ENCODE measurements around the gene ZCCHC8.
A peak's percentile ranks its signal among the peaks of the same experiment; 100 is the strongest.
"Not testable (repeated sequence)": the region's sequence is repeated elsewhere in the genome, so short reads cannot be mapped to it uniquely, and the experiment has no call there.

Gene ZCCHC8

DNA sequence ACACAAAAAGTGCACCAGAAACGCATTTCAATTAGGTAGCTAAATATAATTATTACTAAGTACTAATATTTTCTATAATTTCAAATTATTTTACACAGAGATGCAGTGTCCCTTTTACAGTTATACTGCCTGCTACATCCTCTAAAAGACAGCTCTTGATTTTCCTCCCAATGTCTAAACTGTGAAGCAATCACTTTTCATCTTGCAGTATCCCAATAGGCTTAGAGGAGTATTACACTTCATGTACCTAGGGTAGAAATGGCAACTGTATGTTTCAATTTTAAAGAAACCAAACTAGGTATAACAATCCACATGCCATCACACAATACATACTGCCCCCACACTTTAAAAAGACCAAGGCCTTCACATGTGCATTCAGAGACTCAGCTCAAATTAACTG, 18.7 kb upstream of the ZCCHC8 start:
- H3K9me3 Mint-ChIP-seq (ENCODE audit: low read depth) = no peaks in the 10 kb centered on the region
- H3K4me3 Mint-ChIP-seq = no peak overlapping the region
- H3K36me3 Mint-ChIP-seq = peaks cover 17% of the 10 kb centered on the region
- H3K27me3 Mint-ChIP-seq = no peaks in the 10 kb centered on the region
- H3K4me1 Mint-ChIP-seq (ENCODE audit: low read depth) = peaks cover 57% of the 10 kb centered on the region
- peak overlapping the region; percentile 72 for H3K27ac Mint-ChIP-seq

DNA sequence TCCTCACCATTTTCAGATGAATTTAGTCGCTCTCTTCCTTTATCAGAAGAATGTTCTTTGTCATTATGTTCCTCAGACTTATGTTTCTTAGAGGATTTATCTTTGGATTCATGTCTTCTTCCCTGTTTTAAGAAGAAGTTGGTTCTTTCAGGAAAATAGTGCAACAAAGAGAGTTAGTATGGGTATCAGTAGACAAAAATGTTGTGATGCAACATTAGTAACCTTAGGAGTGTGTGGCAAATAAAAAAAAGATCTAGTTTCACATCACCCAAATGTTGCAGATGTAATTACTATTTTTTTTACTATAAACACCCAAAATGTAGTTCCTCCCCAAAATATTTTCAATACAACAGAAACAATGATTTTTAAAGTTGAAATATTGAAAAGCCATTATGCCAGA, 18.2 kb upstream of the ZCCHC8 start:
- peaks cover 13% of the 10 kb centered on the region for H3K36me3 Mint-ChIP-seq
- H3K9me3 Mint-ChIP-seq (ENCODE audit: low read depth) = no peaks in the 10 kb centered on the region
- H3K27ac Mint-ChIP-seq = peak overlapping the region; percentile 72

DNA sequence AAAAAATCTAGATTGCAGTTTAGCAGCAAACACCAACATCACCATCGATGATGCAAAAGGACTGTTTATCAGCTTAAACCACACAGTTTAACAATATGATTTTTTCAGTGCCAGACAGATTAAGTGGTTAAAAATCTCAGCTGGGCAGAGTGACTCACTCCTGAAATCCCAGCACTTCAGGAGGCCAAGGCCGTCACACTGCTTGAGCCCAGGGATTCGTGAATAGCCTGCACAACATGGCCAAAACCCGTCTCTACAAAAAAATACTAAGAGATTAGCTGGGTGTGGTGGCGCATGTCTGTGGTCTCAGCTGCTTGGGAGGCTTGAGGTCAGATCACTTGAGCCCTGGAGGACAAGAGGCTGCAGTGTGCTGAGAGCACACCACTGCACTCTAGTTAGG, 17.1 kb upstream of the ZCCHC8 start:
- no peak overlapping the region for H3K4me3 Mint-ChIP-seq
- H3K27ac Mint-ChIP-seq = peak overlapping the region; percentile 12
- H3K36me3 Mint-ChIP-seq = peaks cover 10% of the 10 kb centered on the region
- H3K27me3 Mint-ChIP-seq = no peaks in the 10 kb centered on the region
- no peaks in the 10 kb centered on the region for H3K9me3 Mint-ChIP-seq (ENCODE audit: low read depth)
- peaks cover 44% of the 10 kb centered on the region for H3K4me1 Mint-ChIP-seq (ENCODE audit: low read depth)

More for the DNA sequence above, 18.2 kb upstream of the ZCCHC8 start:
- H3K4me1 Mint-ChIP-seq (ENCODE audit: low read depth) = peaks cover 52% of the 10 kb centered on the region
- no peak overlapping the region for H3K4me3 Mint-ChIP-seq
- H3K27me3 Mint-ChIP-seq = no peaks in the 10 kb centered on the region

DNA sequence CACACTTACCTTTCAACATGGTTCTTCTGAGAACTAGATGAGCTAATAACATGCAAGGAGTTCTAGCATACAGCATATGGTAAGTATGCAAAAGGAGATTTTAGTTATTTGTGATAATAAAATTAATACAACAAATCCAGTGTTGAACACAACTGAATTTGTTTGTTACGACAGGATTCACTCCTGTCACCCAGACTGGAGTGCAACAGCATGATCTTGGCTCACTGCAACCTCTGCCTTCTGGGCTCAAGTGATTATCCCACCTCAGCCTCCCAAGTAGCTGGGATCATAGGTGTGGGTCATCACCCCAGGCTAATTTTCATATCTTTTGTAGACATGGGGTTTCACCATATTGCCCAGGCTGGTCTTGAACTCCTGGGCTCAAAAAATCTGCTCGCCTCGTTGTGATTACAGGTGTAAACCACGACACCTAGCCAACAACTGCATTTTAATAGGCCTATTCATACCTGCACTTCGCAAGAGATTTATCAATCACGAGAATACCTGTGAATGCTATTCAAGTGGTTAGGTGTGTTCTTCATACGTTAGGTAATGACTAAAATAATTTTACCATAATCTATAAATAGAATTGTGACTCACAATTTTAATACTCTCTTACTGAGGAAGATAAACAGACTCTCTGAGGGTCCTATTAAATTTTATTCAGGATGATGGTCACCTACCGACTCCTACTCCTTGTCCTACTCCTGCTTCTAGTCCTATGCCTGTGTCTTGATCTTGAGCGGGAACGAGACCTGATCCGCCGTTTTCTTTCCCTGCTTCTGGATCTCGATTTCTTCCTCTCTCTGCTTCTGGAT, 16.0 kb upstream of the ZCCHC8 start:
- peaks cover 10% of the 10 kb centered on the region for H3K36me3 Mint-ChIP-seq
- no peaks in the 10 kb centered on the region for H3K9me3 Mint-ChIP-seq (ENCODE audit: low read depth)
- H3K4me3 Mint-ChIP-seq = no peak overlapping the region
- peak overlapping the region; percentile 79 for H3K27ac Mint-ChIP-seq
- H3K27me3 Mint-ChIP-seq = no peaks in the 10 kb centered on the region
- peaks cover 36% of the 10 kb centered on the region for H3K4me1 Mint-ChIP-seq (ENCODE audit: low read depth)

DNA sequence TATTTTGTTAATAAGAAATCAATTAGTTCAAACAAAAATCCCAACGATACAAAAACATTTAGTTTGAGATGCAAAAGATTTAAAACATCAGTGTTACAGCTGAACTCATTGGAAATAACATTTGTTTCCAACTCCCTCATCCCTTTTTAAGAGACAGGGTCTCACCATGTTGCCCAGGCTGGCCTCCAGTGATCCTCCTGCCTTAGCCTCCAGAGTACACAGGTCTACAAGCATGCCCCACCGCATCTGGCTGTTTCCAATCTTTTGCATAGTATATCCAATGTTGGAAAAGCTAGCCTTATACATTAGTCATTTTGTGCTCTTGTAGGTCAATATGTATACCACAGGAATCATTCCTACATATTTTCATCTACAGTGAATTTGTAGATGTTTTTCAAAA, 14.5 kb upstream of the ZCCHC8 start:
- Mint-ChIP-seq H3K27ac (peak overlapping the region; percentile 11), H3K36me3 (peaks cover 8% of the 10 kb centered on the region), H3K4me3 (no peak overlapping the region), H3K4me1 (ENCODE audit: low read depth) (peaks cover 27% of the 10 kb centered on the region), H3K27me3 (no peaks in the 10 kb centered on the region), H3K9me3 (ENCODE audit: low read depth) (no peaks in the 10 kb centered on the region)

DNA sequence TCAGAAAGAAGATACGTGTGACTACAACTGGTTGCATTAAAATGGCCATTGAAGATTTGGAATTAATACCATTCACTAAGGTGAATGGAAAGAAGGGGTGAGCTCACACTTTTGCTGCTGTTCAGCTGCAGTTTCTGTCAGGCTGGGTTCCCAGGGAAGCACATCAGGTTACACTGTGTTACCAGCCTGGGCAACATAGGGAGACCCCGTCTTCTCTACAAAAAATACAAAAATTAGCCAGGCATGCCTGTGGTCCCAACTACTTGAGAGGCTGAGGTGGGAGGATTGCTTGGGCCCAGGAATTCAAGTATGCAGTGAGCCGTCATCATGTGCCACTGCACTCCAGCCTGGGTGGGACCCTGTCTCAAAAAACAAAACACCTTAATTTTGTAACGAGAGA, 12.9 kb upstream of the ZCCHC8 start:
- H3K9me3 Mint-ChIP-seq (ENCODE audit: low read depth) = no peaks in the 10 kb centered on the region
- peaks cover 3% of the 10 kb centered on the region for H3K36me3 Mint-ChIP-seq
- H3K27me3 Mint-ChIP-seq = no peaks in the 10 kb centered on the region
- H3K4me3 Mint-ChIP-seq = no peak overlapping the region
- peaks cover 16% of the 10 kb centered on the region for H3K4me1 Mint-ChIP-seq (ENCODE audit: low read depth)
- H3K27ac Mint-ChIP-seq = no peak overlapping the region

DNA sequence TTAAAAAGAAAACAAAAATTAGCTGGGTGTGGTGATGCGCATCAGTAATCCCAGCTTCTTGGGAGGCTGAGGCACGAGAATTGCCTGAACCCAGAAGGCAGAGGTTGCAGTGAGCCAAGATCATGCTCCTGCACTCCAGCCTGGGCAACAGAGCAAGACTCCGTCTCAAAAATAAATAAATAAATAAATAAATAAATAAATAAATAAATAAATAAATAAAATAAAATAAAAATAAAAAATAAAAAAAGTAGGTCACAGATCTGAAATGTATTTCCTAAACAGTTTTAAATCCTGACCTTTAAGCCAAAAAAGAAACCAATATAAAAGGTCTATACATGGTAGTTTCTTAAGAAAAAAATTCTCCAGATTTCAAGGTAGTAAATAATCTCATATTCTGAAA, 12.3 kb upstream of the ZCCHC8 start:
- H3K4me1 Mint-ChIP-seq (ENCODE audit: low read depth) = peaks cover 14% of the 10 kb centered on the region
- H3K27ac Mint-ChIP-seq; H3K27me3 Mint-ChIP-seq; H3K9me3 Mint-ChIP-seq (ENCODE audit: low read depth); H3K36me3 Mint-ChIP-seq; H3K4me3 Mint-ChIP-seq: not testable (repeated sequence)

DNA sequence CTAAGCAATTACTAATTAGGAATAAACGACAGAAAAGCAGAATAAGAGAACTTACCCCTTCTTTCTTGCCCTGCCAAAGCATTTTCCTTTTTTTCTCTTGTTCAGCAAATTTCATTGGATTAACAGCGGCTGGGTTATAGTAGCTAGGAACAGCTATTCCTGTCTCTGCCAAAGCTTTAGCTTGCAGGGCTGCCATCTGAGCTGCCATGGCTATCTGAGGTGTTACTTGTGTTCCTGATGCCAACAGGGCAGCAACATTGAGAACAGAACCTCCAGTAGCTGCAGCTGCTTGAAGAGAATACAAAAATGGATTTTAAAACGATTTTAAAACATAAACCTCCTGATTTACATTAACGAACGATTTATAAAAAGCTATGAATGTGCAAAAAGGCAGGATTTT, 7.4 kb upstream of the ZCCHC8 start:
- peaks cover 1% of the 10 kb centered on the region for H3K4me1 Mint-ChIP-seq (ENCODE audit: low read depth)
- H3K27me3 Mint-ChIP-seq = no peaks in the 10 kb centered on the region
- no peaks in the 10 kb centered on the region for H3K9me3 Mint-ChIP-seq (ENCODE audit: low read depth)
- no peak overlapping the region for H3K4me3 Mint-ChIP-seq
- H3K36me3 Mint-ChIP-seq = peaks cover 6% of the 10 kb centered on the region
- H3K27ac Mint-ChIP-seq = no peak overlapping the region

DNA sequence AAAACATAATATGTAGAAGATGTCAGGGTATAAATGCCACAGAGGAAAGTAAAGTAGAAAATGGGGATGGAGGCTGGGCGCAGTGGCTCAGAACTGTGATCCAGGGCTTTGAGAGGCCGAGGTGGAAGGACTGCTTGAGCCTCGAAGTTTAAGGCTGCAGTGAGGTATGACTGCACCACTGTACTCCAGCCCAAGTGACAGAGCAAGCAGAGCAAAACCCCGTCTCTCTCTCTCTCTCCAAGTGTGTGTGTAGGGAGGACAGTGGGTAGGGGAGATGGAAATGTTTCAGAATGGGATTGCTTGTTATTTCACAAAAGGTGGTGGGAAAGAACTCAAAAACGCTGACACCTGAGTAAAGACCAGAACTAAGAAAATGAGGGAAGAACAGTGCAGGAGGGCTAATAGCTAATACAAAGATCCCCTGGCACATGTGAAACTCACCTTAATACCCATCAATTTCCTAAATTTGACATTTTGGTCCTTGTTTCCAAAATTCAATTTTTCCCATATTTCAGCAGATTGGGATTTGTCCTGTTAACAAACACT, 5.7 kb upstream of the ZCCHC8 start:
- H3K27me3 Mint-ChIP-seq = no peaks in the 10 kb centered on the region
- peak overlapping the region; percentile 67 for H3K27ac Mint-ChIP-seq
- no peaks in the 10 kb centered on the region for H3K9me3 Mint-ChIP-seq (ENCODE audit: low read depth)
- H3K4me1 Mint-ChIP-seq (ENCODE audit: low read depth) = peaks cover 10% of the 10 kb centered on the region
- no peak overlapping the region for H3K4me3 Mint-ChIP-seq
- H3K36me3 Mint-ChIP-seq = peaks cover 6% of the 10 kb centered on the region

DNA sequence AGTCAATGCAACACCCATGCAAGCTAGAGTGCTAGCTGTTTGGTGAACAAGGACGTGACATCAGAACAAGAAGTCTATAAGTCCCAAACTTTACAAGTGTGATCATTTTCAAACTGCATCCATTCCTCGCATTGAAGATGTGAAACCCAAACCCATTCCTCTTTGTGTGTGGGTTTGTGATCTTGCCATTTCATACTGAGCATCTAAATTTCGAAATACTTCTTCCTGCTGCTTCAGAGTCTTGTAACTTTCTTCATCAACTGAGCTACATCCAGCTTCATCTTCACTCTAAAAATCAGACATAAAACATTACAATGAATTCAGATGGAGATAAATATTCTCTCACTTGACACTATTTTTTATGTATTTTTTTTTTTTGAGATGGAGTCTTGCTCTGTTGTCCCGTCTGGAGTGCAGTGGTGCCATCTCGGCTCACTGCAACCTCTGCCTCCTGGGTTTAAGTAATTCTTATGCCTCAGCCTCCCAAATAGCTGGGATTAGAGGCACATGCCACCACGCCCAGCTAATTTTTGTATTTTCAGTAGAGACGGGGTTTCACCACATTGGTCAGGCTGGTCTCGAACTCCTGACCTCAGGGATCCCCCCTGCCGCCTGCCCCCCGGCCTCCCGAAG, 4.8 kb upstream of the ZCCHC8 start:
- no peaks in the 10 kb centered on the region for H3K9me3 Mint-ChIP-seq (ENCODE audit: low read depth)
- H3K4me3 Mint-ChIP-seq = no peak overlapping the region
- peaks cover 6% of the 10 kb centered on the region for H3K36me3 Mint-ChIP-seq
- no peaks in the 10 kb centered on the region for H3K27me3 Mint-ChIP-seq
- H3K4me1 Mint-ChIP-seq (ENCODE audit: low read depth) = peaks cover 17% of the 10 kb centered on the region
- no peak overlapping the region for H3K27ac Mint-ChIP-seq

DNA sequence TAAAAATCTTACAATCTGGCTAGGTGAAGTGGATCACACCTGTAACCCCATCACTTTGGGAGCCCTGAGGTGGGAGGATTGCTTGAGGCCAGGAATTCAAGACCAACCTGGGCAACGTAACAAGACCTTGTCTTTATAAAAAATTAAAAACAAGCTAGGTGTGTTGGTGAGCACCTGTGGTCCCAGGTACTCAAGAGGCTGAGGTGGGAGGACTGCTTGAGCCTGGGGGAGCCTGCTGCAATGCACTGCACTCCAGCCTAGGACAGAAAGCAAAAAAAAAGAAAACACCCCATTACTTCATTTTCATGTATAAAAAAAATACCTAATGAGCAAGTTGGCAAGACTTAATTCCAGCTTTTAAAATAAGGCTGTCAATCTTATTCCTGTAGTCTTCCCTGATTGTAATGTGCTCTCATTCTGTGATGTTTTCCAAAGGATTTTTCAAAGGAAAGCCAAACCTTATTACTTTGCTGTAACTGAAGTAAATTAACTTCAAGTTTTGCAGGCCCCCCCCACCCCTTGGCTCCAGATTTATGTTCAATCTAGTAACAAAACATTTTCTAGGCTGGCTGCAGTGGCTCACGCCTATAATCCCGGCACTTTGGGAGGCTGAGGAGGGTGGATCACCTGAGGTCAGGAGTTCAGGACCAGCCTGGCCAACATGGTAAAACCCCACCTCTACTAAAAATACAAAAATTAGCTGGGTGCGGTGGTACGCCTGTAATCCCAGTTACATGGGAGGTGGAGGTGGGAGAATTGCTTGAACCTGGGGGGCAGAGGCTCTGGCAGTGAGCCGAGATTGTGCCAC, 3.3 kb upstream of the ZCCHC8 start:
- Mint-ChIP-seq H3K27me3 (no peaks in the 10 kb centered on the region), H3K36me3 (peaks cover 9% of the 10 kb centered on the region), H3K27ac (peak overlapping the region; percentile 28), H3K9me3 (ENCODE audit: low read depth) (no peaks in the 10 kb centered on the region), H3K4me1 (ENCODE audit: low read depth) (peaks cover 24% of the 10 kb centered on the region), H3K4me3 (no peak overlapping the region)

DNA sequence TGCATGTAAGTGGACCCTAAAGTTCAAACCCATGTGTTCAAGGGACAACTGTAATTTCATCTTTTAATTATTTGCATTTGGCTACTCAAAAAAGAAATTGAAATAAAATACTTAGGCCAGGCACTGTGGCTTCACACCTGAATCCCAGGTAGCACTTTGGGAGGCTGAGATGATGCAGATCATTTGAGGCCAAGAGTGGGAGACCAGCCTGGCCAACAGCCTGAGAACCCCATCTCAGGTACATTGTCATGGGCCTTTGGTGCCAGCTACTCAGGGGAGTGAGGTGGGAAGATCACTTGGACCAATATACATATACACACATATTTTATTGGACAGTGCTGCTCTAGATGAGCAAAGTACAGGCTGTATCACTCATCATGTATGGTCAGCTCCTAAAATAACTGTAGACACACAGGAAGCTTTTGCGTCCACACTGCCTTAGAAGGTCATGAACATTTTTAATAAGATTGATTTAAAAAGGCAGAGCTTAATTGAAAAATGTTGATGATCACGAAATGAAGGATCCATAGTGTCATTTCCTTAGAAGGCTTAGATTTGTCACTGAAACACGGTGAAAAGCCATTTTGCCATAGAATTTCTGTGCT, 2.5 kb upstream of the ZCCHC8 start:
- H3K27me3 Mint-ChIP-seq = no peaks in the 10 kb centered on the region
- H3K36me3 Mint-ChIP-seq = peaks cover 9% of the 10 kb centered on the region
- no peaks in the 10 kb centered on the region for H3K9me3 Mint-ChIP-seq (ENCODE audit: low read depth)
- H3K4me3 Mint-ChIP-seq = no peak overlapping the region
- peaks cover 31% of the 10 kb centered on the region for H3K4me1 Mint-ChIP-seq (ENCODE audit: low read depth)
- peak overlapping the region; percentile 28 for H3K27ac Mint-ChIP-seq

DNA sequence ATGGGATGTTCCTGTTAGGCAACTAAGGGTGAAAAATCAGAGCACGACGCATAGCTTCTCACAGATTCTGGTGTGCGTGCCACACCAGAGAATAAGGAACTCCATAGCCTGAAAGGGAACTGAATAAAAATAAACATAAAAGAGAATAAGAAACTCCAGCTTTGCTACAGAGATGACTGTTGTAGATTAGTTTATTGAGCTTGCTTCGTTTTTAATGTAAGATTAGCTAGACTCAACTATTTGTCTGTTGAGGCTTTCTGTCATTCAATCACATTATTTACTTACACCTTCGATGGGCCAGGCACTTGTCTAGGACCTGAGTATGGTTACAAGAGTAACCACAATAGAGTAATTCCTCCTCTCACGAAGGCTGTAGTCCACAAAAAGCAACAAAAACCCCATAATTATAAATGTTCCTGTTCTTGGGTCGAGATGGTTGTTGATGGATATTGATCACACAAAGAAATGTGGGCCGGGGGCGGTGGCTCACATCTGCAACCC, 807 bp upstream of the ZCCHC8 start:
- H3K36me3 Mint-ChIP-seq = peaks cover 8% of the 10 kb centered on the region
- H3K27ac Mint-ChIP-seq = peak overlapping the region; percentile 96
- H3K4me3 Mint-ChIP-seq = peak overlapping the region; percentile 94
- H3K9me3 Mint-ChIP-seq (ENCODE audit: low read depth) = no peaks in the 10 kb centered on the region
- no peaks in the 10 kb centered on the region for H3K27me3 Mint-ChIP-seq
- H3K4me1 Mint-ChIP-seq (ENCODE audit: low read depth) = peaks cover 36% of the 10 kb centered on the region

DNA sequence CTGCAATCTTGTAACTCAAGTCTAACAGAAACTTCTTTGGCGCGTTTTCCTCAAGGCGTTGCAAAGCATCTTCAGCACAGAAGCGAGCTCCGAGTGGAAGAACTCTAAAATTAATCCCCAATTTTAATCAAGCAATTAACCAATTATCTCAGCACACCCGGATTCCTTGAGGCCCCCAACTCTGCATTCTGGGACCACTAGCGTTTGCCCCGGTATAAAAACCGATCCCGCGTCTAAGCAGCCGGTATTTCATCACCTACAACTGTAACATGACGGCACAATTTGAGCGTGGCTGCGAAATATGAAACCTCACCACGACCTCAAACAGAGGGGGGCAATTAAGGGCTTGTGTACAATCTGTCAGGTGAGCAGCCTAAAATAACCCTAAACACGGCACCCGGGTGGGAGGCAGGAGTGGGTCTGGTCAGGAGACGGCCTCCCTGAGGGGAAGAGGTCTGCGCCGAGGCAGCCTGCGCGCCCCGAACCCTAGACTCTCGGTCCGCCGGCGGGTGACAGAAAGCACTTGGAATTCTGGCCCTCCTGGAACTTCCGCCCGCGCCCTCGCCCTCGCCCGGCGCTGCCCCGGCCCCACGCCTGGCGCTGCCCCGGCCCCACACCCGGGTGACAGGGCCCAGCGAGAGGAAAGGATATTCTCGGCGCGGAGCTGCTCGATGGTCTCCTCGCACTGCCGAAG, 594 bp downstream of the ZCCHC8 start:
- peak overlapping the region; percentile 94 for H3K4me3 Mint-ChIP-seq
- H3K36me3 Mint-ChIP-seq = peaks cover 4% of the 10 kb centered on the region
- H3K27me3 Mint-ChIP-seq = no peaks in the 10 kb centered on the region
- peaks cover 40% of the 10 kb centered on the region for H3K4me1 Mint-ChIP-seq (ENCODE audit: low read depth)
- no peaks in the 10 kb centered on the region for H3K9me3 Mint-ChIP-seq (ENCODE audit: low read depth)
- H3K27ac Mint-ChIP-seq = peak overlapping the region; percentile 96

All from activated naive CD8-positive, alpha-beta T cell (primary cell).